GM18502 (cell line): ENCODE measurements around the gene SMYD3.

Experiments used
- ATAC-seq: cut with Tn5 transposase; IDR thresholded peaks from one replicate; pipeline ENCODE4 v1.9.1; 2021; ENCODE audit warnings: mild to moderate bottlenecking; ENCODE audit not compliant: unreplicated experiment, poor library complexity

Gene SMYD3

DNA sequence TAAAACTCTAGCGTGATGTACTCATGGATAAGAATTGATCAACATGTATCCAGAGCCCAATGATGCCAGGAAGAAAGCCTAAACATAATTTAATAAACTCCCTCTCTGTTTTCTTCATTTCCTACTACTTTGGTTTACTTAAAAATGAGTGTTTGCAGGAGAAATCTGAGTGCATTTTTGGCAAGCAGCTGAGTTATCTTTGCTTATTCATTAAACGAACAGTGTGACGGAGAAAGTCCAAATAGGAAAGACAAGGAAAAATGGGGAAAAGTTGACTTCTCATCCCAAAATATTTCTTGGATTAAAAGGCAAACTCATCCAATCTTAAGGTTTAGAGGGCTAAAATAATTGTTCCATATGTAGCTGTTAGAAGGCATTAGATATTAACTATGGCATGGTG is 496.7 kb downstream of the SMYD3 start:
- ATAC-seq = no peak

DNA sequence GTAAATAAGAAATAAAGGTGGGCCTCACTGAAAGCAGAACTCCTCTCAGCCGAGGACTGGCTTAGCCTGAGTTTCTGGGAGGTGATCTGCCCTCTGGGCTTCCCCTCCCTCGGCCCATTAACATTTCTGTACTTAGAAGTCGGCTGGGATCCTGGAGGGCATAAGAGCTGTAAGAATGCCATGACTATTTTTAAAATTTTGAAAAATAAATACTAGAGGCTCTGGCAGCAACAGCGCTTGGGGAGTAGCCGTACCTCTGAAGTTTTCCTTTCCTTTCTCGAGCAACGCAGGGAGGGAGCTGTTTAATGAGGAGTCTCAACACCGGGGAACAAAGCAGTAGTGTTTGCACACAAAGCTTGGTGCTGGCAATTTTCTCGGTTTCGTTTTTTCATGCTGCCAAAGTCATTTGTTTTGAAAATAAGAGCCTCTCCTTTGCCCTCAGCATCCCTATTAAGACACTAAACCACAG is 498.7 kb downstream of the SMYD3 start:
- no peak for ATAC-seq

GRCh38 chr1:246005067-246005466 is 502.0 kb downstream of the SMYD3 start:
- no peak for ATAC-seq

DNA sequence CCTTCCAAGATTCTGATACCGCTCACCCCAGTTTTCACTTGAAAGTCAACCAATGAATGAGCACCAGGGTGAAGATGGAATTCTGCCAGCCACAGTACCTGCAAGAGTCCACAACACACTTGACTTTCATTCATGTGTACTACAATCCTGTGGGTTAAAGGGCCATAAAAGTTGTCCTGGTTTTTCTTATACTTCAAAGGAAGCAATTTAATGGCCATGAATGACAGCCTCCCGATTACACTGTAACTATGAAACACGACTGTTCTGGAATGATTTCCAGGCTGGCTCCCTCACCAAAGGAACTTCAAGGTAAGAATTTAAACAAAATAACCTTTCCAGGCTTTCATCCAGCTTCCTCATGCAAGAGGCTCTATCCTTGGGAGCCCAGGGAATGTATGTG is 502.8 kb downstream of the SMYD3 start:
- ATAC-seq = no peak

DNA sequence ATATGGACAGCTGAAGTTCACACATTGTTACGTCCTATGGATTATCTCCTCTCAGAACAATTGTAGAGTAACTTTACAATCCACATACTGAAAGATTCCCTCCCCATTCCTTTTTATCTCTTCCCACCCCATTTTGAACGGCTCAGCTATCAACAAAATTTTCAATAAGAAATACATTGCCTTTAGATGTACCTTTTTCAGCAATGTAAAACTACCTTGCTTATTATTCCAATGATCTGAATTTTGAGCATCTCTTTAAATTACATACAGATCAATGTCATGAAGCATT is 503.7 kb downstream of the SMYD3 start:
- no peak for ATAC-seq

DNA sequence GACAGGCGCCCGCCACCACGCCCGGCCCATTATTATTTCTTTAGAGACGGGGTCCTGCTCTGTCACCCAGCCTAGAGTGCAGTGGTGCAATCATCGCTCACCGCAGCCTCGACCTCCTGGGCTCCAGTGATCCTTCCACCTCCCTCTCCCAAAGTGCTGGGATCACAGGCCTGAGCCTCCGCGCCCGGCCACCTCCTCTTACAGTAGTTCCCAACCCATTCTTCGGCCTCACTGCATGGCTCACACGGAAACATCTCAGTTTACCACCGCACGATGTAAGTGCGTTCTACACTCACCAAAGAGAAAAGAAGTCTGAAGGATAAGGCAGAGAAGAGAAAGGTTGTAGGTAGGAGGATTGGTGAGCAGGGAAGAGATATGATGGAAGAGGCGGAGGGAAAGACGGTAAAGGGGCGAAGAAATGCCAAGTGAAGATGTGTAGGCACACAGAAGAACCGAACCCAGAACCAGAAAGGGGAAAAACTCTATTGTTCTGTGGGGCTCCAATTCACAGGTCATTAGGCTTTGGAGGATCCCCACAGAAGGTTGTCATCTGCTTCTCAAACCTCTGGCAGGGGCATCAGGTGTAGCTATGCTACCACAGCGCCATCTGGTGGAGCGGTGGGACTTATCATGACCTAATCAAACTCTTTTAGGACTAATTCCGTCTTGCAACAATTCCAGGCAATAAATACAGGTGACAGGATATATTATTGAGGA is 504.2 kb downstream of the SMYD3 start:
- no peak for ATAC-seq

DNA sequence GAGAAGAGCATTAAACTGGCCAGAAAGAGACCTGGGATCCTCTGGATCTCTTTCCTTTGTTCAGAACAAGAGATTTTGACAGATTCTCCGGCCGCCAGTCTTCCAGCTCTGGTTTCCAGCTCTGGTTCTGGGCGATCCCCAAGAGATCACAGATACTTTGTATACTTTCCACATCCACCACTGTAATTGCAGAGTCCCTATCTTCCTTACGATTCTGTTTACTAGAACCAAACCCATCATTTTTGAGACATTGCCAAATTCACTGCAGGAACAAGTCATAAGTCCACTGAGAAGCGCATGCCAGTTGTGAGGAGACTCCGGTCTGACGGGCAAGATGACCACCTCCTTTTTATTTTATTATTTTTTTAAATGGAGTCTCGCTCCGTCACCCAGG is 505.2 kb downstream of the SMYD3 start:
- no peak for ATAC-seq

GRCh38 chr1:246001142-246001836 is 505.8 kb downstream of the SMYD3 start:
- no peak for ATAC-seq

GRCh38 chr1:246000638-246001015 is 506.5 kb downstream of the SMYD3 start:
- ATAC-seq = no peak

DNA sequence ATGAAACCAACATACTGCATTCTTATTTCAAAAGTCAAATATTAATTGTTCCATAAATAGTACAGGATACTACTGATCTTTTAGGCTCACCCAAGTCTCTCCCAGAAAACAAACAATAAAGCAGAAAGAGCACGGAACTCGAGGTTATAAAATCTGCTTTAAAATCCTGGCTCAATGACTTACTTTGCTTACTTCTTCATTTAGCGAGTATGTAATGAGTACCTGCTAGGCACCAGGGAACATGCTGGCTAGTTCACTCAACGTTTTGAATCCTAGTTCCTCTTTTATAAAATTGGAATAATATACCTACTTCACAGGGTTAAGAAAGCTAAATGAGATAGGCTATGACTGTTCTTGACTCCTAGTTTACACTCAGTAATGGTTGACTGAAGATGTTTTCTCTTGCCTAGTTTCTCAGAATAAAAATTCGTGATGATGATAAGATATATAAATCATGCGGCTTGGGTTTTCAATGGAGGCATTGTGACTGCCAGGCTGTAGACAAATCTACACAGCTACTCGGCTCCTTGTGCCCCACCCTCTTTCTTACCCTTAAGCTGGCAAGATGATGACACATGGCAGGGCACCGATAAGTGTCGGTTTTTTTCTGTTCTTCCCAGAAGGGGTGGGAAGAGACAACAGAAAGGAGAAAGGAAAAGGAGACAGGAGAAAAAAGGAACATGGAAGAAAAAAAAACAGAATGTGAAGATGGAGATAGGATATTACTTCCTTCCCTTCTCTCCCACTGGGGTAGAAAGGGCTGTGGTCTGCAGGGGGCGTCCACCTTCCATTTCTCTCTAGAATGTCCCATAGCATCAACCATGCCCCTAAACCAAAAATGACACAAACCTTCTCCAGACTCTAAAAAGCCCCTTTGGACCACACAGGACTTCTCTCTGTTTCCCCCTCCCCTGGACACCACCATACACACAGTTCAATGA is 507.1 kb downstream of the SMYD3 start:
- peak; percentile 93 for ATAC-seq

DNA sequence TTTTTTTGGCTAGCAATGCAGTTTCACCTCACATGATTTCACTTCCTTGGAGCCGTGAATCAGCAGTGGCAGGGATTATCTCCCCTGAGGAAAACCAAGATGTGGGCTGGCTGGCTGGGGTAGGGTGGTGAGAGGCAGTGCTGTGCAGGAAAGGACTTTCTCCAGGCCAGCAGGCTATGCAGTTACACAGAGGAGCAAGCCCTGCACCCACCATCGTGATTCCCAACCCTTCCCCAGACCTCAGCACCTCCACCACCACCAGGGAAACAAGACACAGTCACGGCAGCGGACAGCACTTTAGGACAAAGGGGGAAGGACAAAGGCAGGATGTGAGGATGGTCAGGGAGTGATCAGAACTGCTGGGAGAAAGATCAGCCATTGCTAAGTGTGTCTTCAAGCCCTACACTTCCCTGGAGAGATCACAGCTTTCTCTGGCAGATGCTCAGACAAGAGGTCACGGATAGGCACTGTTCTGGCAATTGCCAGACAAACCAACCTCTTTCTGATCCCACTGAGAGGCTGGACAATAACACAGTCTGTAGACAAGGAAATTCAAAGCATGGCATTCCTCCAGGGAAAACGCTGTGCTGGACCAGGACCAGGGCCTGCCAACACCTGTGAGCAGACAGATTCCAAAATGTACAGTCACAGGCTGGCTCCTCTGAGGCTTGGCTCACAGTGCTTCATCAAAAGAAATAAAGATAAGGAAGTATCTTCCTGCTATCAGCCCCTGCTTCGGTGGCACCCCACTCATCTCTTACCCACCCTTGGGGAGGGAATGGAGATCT is 509.4 kb downstream of the SMYD3 start:
- no peak for ATAC-seq

GRCh38 chr1:245996811-245997210 is 510.3 kb downstream of the SMYD3 start:
- ATAC-seq = no peak

GRCh38 chr1:245995474-245995873 is 511.6 kb downstream of the SMYD3 start:
- ATAC-seq = no peak

DNA sequence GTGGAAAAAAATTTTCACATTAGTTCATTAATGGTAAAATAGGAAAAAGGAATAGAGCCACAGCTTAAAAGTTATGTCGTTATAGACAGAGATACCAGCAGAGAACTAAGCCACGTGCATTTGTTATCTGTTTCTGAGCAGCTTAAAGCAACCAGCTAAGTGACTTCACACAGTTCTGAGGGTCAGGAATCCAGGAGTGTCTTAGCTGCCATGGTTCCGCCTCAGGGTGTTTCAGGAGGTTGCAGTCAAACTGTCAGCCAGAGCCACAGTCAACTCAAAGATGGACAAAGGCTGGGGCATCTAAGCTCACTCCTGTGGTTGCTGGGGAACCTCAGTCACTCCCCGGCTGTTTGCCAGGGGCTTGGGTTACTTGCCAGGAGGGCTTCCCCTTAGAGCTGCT is 515.8 kb downstream of the SMYD3 start:
- ATAC-seq = no peak

DNA sequence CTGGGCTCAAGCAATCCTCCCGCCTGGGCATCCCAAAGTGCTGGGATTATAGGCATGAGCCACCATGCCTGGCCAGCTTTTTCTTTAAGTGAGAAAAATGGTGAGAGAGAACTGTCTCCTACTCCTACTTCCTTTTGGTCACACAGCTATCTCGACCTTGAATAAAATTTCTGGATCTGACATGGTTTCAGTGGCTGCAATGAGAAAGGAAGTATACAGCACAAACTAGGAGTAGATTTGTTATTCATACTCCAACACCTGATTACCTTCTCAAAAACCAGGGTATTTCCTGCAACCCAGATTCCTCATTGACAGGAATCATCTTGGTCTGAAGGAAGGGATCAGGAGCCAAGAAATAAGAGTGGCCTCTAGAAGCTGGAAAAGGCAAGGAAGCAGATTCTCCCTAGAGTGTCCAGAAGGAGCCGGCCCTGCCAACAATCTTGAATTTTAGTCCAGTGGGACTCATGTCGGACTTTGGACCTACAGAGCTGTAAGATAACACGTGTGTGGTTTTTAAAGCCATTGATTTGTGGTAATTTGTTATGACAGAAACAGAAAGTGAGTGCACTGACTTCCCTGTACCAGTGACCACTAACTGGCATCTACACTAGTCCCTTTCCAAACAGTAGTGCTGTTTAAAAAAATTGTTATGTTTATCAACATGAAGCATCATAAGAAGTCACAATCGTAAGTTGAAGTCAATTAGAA is 516.6 kb downstream of the SMYD3 start:
- ATAC-seq = peak; percentile 90

- ATAC-seq = no peak
Observed at GRCh38 chr1:245988393-245989078, 518.5 kb downstream of the SMYD3 start.

GRCh38 chr1:245987997-245988392 is 519.1 kb downstream of the SMYD3 start:
- ATAC-seq = no peak

- ATAC-seq = no peak
Observed at GRCh38 chr1:245987577-245987976, 519.5 kb downstream of the SMYD3 start.

GRCh38 chr1:245987219-245987545 is 519.9 kb downstream of the SMYD3 start:
- ATAC-seq = no peak
